Skeletal muscle satellite cell (primary cell): Measurements from ENCODE around the gene MPV17.
"Not testable (repeated sequence)": the region's sequence is repeated elsewhere in the genome, so short reads cannot be mapped to it uniquely, and the experiment has no call there.

Experiments used
- H3K27me3 ChIP-seq: 2 replicates; pipeline ENCODE4 v1.7.0; 2013; ENCODE audit warnings: low read length; ENCODE audit not compliant: control insufficient read depth, insufficient read depth
- H3K36me3 ChIP-seq: 2 replicates; pipeline ENCODE4 v1.7.0; 2013; ENCODE audit warnings: mild to moderate bottlenecking, control low read depth, low read length; ENCODE audit not compliant: insufficient read depth
- H3K4me1 ChIP-seq: 2 replicates; pipeline ENCODE4 v1.7.0; 2013; ENCODE audit warnings: low read length; ENCODE audit not compliant: control insufficient read depth, insufficient read depth
- H3K4me2 ChIP-seq: 2 replicates; pipeline ENCODE4 v1.7.0; 2013; ENCODE audit warnings: mild to moderate bottlenecking, low read length
- H3K4me3 ChIP-seq: 2 replicates; pipeline ENCODE4 v1.7.0; 2013; ENCODE audit warnings: low read length
- H3K9ac ChIP-seq: 2 replicates; pipeline ENCODE4 v1.7.0; 2013; ENCODE audit warnings: mild to moderate bottlenecking, low read depth, low read length, moderate library complexity
- H3K9me3 ChIP-seq: replicated peaks from 2 replicates; pipeline ENCODE4 v1.7.0; 2013; ENCODE audit warnings: mild to moderate bottlenecking, control low read depth, low read length

The MPV17 gene

GRCh38 chr2:27353762-27354596 lies 31.1 kb upstream of the MPV17 start:
- Histone ChIP-seq H3K9ac (peak overlapping the region; percentile 44), H3K4me2 (peak overlapping the region; percentile 72), H3K4me1 (peaks cover 32% of the 10 kb centered on the region), H3K9me3 (no peaks in the 10 kb centered on the region), H3K27me3 (no peaks in the 10 kb centered on the region), H3K36me3 (no peaks in the 10 kb centered on the region), H3K4me3 (peak overlapping the region; percentile 20)

- H3K4me3 ChIP-seq, H3K36me3 ChIP-seq, H3K9me3 ChIP-seq, H3K9ac ChIP-seq, H3K27me3 ChIP-seq: not testable (repeated sequence)
- Histone ChIP-seq H3K4me1 (peaks cover 32% of the 10 kb centered on the region), H3K4me2 (peak overlapping the region; percentile 72)
Observed at GRCh38 chr2:27353386-27353761, 30.5 kb upstream of the MPV17 start.

GRCh38 chr2:27351802-27352598 lies 29.1 kb upstream of the MPV17 start:
- H3K4me1 ChIP-seq = peaks cover 28% of the 10 kb centered on the region
- H3K4me2 ChIP-seq = no peak overlapping the region
- H3K9me3 ChIP-seq = no peaks in the 10 kb centered on the region
- H3K4me3 ChIP-seq = no peak overlapping the region
- H3K27me3 ChIP-seq = no peaks in the 10 kb centered on the region
- no peak overlapping the region for H3K9ac ChIP-seq
- no peaks in the 10 kb centered on the region for H3K36me3 ChIP-seq

- H3K9ac ChIP-seq = no peak overlapping the region
- H3K36me3 ChIP-seq = no peaks in the 10 kb centered on the region
- H3K4me1 ChIP-seq = peaks cover 22% of the 10 kb centered on the region
- no peak overlapping the region for H3K4me3 ChIP-seq
- no peaks in the 10 kb centered on the region for H3K9me3 ChIP-seq
- no peak overlapping the region for H3K4me2 ChIP-seq
- no peaks in the 10 kb centered on the region for H3K27me3 ChIP-seq
Observed at GRCh38 chr2:27350106-27350693, 27.3 kb upstream of the MPV17 start.

GRCh38 chr2:27347641-27348040 lies 24.7 kb upstream of the MPV17 start:
- no peak overlapping the region for H3K4me3 ChIP-seq
- H3K4me2 ChIP-seq = no peak overlapping the region
- H3K9me3 ChIP-seq = no peaks in the 10 kb centered on the region
- peaks cover 4% of the 10 kb centered on the region for H3K4me1 ChIP-seq
- H3K36me3 ChIP-seq = peaks cover 2% of the 10 kb centered on the region
- H3K27me3 ChIP-seq = no peaks in the 10 kb centered on the region
- H3K9ac ChIP-seq = no peak overlapping the region

GRCh38 chr2:27336173-27336572 lies 13.3 kb upstream of the MPV17 start:
- Histone ChIP-seq H3K4me2 (no peak overlapping the region), H3K4me1 (no peaks in the 10 kb centered on the region), H3K9ac (no peak overlapping the region), H3K36me3 (peaks cover 52% of the 10 kb centered on the region), H3K9me3 (no peaks in the 10 kb centered on the region), H3K27me3 (no peaks in the 10 kb centered on the region), H3K4me3 (no peak overlapping the region)

- H3K4me1 ChIP-seq = no peaks in the 10 kb centered on the region
- peaks cover 52% of the 10 kb centered on the region for H3K36me3 ChIP-seq
- no peak overlapping the region for H3K4me2 ChIP-seq
- no peaks in the 10 kb centered on the region for H3K27me3 ChIP-seq
- H3K9me3 ChIP-seq = no peaks in the 10 kb centered on the region
- H3K4me3 ChIP-seq = no peak overlapping the region
- no peak overlapping the region for H3K9ac ChIP-seq
Observed at GRCh38 chr2:27335311-27335710, 12.4 kb upstream of the MPV17 start.

GRCh38 chr2:27324720-27325119 lies 1.8 kb upstream of the MPV17 start:
- H3K9me3 ChIP-seq = no peaks in the 10 kb centered on the region
- H3K9ac ChIP-seq = no peak overlapping the region
- peaks cover 26% of the 10 kb centered on the region for H3K4me1 ChIP-seq
- H3K4me3 ChIP-seq = no peak overlapping the region
- no peak overlapping the region for H3K4me2 ChIP-seq
- H3K27me3 ChIP-seq = no peaks in the 10 kb centered on the region
- peaks cover 39% of the 10 kb centered on the region for H3K36me3 ChIP-seq

GRCh38 chr2:27323596-27324285 lies 844 bp upstream of the MPV17 start:
- Histone ChIP-seq H3K9me3 (no peaks in the 10 kb centered on the region), H3K27me3 (no peaks in the 10 kb centered on the region), H3K4me2 (peak overlapping the region; percentile 91), H3K4me3 (peak overlapping the region; percentile 82), H3K36me3 (peaks cover 29% of the 10 kb centered on the region), H3K9ac (peak overlapping the region; percentile 93), H3K4me1 (peaks cover 26% of the 10 kb centered on the region)

- H3K4me3 ChIP-seq = peak overlapping the region; percentile 82
- peak overlapping the region; percentile 91 for H3K4me2 ChIP-seq
- H3K4me1 ChIP-seq = peaks cover 26% of the 10 kb centered on the region
- no peaks in the 10 kb centered on the region for H3K27me3 ChIP-seq
- H3K9ac ChIP-seq = peak overlapping the region; percentile 93
- no peaks in the 10 kb centered on the region for H3K9me3 ChIP-seq
- H3K36me3 ChIP-seq = peaks cover 22% of the 10 kb centered on the region
Observed at GRCh38 chr2:27322301-27322765, 564 bp downstream of the MPV17 start.

- peak overlapping the region; percentile 82 for H3K4me3 ChIP-seq
- H3K36me3 ChIP-seq = peaks cover 22% of the 10 kb centered on the region
- H3K27me3 ChIP-seq = no peaks in the 10 kb centered on the region
- H3K9ac ChIP-seq = peak overlapping the region; percentile 93
- no peaks in the 10 kb centered on the region for H3K9me3 ChIP-seq
- H3K4me2 ChIP-seq = peak overlapping the region; percentile 91
- peaks cover 29% of the 10 kb centered on the region for H3K4me1 ChIP-seq
Observed at GRCh38 chr2:27320958-27321543, 1.8 kb downstream of the MPV17 start.
